ENCODE results near the gene SDF2L1.
"Not testable (repeated sequence)": the region's sequence is repeated elsewhere in the genome, so short reads cannot be mapped to it uniquely, and the experiment has no call there.

SDF2L1 gene

GRCh38 chr22:21599053-21599893 lies 42.8 kb upstream of the SDF2L1 start:
- no peak for TF ChIP-seq CTCF (IDR thresholded peaks at IDR 0.05; ENCODE audit: extremely low read depth, missing control alignments)
- no peak for DNase-seq (ENCODE audit: low spot score)

DNA sequence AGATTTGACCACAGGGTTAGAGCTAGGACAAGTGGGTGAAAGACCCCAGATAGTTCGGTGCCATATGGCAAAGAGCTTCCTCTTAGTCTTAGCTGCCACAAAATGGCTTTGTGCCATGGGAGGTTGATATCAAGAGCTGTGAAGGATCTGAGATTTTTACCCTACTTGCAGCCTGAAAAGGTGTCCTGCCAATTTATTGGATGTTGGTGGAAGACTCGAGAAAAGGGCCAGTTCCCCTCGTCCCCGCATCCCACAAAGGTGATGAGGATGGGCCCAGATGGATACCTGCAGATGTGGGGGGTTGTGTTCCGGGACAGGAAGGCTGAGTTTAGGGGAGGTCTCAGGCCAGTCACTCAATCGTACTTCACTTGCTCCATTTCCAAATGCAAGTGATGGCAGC lies 39.5 kb upstream of the SDF2L1 start:
- no peak for TF ChIP-seq CTCF (IDR thresholded peaks at IDR 0.05; ENCODE audit: extremely low read depth, missing control alignments)
- DNase-seq (ENCODE audit: low spot score): no peak

DNA sequence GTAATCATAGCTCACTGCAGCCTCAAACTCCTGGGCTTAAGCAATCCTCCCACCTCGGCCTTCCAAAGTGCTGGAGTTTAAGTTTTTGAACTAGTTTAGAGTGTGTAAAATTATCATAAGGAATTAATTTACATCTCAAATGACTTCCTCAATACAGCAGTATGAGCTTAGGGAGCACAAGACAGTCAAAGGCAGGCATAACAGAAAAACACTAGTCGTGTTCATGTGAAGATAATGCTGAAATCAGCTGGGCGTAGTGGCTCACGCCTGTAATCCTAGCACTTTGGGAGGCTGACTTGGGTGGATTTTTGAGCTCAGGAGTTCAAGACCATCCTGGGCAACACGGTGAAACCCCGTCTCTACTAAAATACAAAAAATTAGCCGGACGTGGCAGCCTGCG lies 38.1 kb upstream of the SDF2L1 start:
- DNase-seq (ENCODE audit: low spot score): no peak
- no peak for TF ChIP-seq CTCF (IDR thresholded peaks at IDR 0.05; ENCODE audit: extremely low read depth, missing control alignments)

DNA sequence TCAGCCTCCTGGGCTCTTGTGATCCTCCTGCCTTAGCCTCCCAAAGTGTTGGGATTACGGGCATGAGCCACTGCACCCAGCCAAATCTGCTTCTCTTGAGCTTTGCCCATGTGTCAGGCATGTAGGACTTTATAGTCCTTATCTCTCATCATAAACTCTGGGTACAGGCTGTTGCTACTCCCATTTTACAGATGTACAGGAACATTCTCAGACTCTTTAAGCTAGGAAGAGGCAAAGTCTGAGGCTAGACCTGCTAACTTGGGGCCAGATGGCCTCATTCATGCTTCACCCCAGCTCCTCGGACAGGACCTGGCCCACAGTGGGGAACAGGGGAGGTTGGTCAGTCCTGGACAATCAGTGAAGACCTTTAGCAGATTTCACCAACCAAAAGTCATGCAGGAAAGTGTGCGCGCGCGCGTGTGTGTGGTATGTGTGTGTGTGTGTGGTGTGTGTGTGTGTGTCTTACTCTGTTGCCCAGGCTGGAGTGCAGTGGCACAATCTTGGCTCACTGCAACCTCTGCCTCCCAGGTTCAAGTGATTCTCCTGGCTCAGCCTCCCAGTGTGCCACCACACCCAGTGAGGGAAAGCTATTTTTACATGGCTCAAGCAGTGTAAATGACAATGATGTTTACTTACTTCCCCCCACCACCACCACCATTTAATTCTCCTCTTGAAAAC lies 36.1 kb upstream of the SDF2L1 start:
- TF ChIP-seq CTCF (IDR thresholded peaks at IDR 0.05; ENCODE audit: extremely low read depth, missing control alignments): no peak
- DNase-seq (ENCODE audit: low spot score): no peak

- no peak for TF ChIP-seq CTCF (IDR thresholded peaks at IDR 0.05; ENCODE audit: extremely low read depth, missing control alignments)
- DNase-seq (ENCODE audit: low spot score): no peak
These were observed 35.3 kb upstream of the SDF2L1 start for GRCh38 chr22:21606775-21607174.

DNA sequence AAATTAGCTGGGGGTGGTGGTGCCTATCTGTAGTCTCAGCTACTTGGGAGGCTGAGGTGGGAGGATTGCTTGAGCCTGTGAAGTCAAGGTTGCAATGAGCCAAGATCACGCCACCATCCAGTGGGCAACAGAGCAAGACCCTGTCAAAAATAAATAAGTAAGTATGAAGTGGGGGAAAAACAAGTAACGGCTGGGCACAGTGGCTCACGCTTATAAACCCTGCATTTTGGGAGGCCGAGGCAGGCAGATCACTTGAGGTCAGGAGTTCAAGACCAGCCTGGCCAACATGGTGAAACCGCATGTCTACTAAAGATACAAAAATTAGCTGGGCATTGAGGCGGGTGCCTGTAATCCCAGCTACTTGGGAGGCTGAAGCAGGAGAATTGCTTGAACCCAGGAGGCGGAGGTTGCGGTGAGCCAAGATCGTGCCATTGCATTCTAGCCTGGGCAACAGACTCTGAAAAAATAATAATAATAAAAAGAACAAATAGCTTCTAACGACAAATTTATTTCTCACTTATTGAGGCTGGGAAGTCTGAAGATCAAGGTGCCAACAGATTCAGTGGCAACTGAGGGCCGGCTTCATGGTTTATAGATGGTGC lies 32.4 kb upstream of the SDF2L1 start:
- not testable (repeated sequence) for DNase-seq (ENCODE audit: low spot score)

GRCh38 chr22:21611210-21611977 lies 30.7 kb upstream of the SDF2L1 start:
- no peak for TF ChIP-seq CTCF (IDR thresholded peaks at IDR 0.05; ENCODE audit: extremely low read depth, missing control alignments)
- DNase-seq (ENCODE audit: low spot score): no peak

All from GM20000 (cell line).